Measurements from ENCODE around the gene BBX. TPM values are rescaled to one million over a fixed set of nuclear protein-coding genes. Genes with fewer than 3 reads are reported as not detected.

Gene BBX
- total and polyA plus RNA-seq, 2 of the 13 experiments (the other 11 are each of a cell fraction or from before 2014, with no cell fraction given), result 13.7 to 23.2 TPM

DNA sequence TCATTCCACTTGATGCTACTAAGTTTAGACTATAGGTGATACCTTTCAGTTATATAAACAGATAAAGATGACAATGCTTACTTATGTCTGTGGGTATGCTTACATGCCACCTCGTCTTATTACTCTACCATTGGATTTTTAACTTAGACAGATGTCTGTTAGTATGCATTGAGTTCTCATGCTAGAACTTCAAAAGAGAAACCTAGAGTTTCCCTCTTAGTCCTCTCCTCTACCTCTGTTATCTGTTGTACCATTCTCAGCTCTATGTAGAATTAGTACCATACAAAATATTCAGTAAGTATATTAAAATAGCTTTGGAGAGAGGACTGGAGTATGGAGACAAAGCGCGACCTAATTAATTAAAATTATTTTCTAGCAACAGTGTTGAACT is 111.3 kb downstream of the BBX start (continued):
- TF ChIP-seq ZNF121 (CRISPR knock-in tag; IDR thresholded peaks at IDR 0.05), result no peak
- TF ChIP-seq ZNF235 (CRISPR knock-in tag; IDR thresholded peaks at IDR 0.05; ENCODE audit: borderline replicate concordance), result no peak
- TF ChIP-seq, protein P1, sequence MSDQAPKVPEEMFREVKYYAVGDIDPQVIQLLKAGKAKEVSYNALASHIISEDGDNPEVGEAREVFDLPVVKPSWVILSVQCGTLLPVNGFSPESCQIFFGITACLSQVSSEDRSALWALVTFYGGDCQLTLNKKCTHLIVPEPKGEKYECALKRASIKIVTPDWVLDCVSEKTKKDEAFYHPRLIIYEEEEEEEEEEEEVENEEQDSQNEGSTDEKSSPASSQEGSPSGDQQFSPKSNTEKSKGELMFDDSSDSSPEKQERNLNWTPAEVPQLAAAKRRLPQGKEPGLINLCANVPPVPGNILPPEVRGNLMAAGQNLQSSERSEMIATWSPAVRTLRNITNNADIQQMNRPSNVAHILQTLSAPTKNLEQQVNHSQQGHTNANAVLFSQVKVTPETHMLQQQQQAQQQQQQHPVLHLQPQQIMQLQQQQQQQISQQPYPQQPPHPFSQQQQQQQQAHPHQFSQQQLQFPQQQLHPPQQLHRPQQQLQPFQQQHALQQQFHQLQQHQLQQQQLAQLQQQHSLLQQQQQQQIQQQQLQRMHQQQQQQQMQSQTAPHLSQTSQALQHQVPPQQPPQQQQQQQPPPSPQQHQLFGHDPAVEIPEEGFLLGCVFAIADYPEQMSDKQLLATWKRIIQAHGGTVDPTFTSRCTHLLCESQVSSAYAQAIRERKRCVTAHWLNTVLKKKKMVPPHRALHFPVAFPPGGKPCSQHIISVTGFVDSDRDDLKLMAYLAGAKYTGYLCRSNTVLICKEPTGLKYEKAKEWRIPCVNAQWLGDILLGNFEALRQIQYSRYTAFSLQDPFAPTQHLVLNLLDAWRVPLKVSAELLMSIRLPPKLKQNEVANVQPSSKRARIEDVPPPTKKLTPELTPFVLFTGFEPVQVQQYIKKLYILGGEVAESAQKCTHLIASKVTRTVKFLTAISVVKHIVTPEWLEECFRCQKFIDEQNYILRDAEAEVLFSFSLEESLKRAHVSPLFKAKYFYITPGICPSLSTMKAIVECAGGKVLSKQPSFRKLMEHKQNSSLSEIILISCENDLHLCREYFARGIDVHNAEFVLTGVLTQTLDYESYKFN (CRISPR knock-in tag; conservative IDR thresholded peaks at IDR 0.05), result no peak

DNA sequence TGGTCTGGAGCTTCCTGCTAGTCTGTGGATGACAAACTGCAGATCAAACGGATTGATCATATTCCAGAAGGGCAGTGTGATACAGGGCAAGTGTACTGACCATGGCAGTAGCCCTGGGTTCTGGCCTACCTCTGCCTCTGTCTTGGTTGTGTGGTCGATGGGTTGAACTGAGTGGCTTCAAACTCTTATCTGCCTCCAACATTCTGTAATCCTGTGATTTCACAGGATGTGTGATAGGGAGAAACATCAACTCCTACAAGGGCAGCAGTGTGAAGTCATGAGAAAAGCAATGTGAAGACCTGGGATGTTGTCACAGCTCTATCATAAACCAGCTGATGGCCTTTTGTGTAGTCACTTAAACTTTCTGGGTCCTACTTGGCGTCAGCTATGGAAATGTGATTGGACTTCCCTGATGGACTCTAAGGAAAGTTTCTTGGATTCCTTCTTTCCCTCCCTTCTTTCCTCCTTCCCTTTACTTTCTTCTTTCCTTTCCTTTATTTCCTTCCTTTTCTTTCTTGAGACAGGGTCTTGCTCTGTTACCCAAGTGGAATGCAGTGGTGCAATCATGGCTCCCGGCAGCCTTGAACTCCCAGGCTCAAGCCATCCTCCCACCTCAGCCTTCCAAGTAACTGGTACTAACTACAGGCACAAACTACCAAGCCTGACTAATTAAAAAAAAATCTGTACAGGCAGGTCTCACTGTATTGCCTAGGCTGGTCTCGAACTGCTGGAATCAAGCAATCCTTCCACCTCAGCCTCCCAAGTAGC is 114.8 kb downstream of the BBX start:
- H3K9ac ChIP-seq (ENCODE audit: insufficient read depth, low read depth, low read length), result no peak overlapping the region
- FAIRE-seq, result no peak
- 90% methylated on average over 5 of the region's 5 CpGs for WGBS (ENCODE audit: low lambda C conversion rate)
- H4K20me1 ChIP-seq (ENCODE audit: insufficient read depth, low read length), result peaks cover 3% of the 10 kb centered on the region; the same call in 1 of the 2 replicates
- no peaks in the 10 kb centered on the region for H3K4me1 ChIP-seq (ENCODE audit: insufficient read depth, low read length)
- H3K36me3 ChIP-seq (replicated peaks in 1 of 2; ENCODE audit: control insufficient read depth in 1 of 2, insufficient read depth in 2 of 2, low read length in 2 of 2), result no peaks in the 10 kb centered on the region; a peak in 1 of 5 replicates
- in situ Hi-C loops (cut with HindIII; ENCODE audit: extremely low pct_ligation_motif_present, low pct_unique_long_range_greater_than_20kb) (no loop called here), intact Hi-C loops (cut with micrococcal nuclease; ENCODE audit: unreplicated experiment) (no loop called here)
- H3K4me3 ChIP-seq (replicated peaks in 1 of 3; ENCODE audit: insufficient read depth in 1 of 3, low read depth in 2 of 3, low read length in 3 of 3), result no peak overlapping the region
- H3K27ac ChIP-seq (ENCODE audit: extremely low read length, insufficient read depth, low read length), result no peak overlapping the region
- H3K9me3 ChIP-seq (ENCODE audit: low read length), result no peaks in the 10 kb centered on the region
- H3K4me2 ChIP-seq (ENCODE audit: low read depth, low read length), result no peak overlapping the region
- ATAC-seq, result no peak
- no peak for DNase-seq (ENCODE audit: low spot score)
- H2AFZ ChIP-seq (ENCODE audit: low read length), result no peak overlapping the region
- no peaks in the 10 kb centered on the region for H3K27me3 ChIP-seq (ENCODE audit: control insufficient read depth in 1 of 2, insufficient read depth in 2 of 2, low read length in 2 of 2)
- peaks cover 3% of the 10 kb centered on the region for H3K79me2 ChIP-seq (ENCODE audit: insufficient read depth, low read length)
- CTCF ChIA-PET (ENCODE audit: low intra/inter-chr PET ratio, low total read pairs), result no interaction called here
- BruUV-seq (replicated peaks), result no TSS peak
- POLR2A ChIA-PET, result no interaction called here
- no peak for TF ChIP-seq ZNF746 (CRISPR knock-in tag; IDR thresholded peaks at IDR 0.05)
- TF ChIP-seq, protein P2, sequence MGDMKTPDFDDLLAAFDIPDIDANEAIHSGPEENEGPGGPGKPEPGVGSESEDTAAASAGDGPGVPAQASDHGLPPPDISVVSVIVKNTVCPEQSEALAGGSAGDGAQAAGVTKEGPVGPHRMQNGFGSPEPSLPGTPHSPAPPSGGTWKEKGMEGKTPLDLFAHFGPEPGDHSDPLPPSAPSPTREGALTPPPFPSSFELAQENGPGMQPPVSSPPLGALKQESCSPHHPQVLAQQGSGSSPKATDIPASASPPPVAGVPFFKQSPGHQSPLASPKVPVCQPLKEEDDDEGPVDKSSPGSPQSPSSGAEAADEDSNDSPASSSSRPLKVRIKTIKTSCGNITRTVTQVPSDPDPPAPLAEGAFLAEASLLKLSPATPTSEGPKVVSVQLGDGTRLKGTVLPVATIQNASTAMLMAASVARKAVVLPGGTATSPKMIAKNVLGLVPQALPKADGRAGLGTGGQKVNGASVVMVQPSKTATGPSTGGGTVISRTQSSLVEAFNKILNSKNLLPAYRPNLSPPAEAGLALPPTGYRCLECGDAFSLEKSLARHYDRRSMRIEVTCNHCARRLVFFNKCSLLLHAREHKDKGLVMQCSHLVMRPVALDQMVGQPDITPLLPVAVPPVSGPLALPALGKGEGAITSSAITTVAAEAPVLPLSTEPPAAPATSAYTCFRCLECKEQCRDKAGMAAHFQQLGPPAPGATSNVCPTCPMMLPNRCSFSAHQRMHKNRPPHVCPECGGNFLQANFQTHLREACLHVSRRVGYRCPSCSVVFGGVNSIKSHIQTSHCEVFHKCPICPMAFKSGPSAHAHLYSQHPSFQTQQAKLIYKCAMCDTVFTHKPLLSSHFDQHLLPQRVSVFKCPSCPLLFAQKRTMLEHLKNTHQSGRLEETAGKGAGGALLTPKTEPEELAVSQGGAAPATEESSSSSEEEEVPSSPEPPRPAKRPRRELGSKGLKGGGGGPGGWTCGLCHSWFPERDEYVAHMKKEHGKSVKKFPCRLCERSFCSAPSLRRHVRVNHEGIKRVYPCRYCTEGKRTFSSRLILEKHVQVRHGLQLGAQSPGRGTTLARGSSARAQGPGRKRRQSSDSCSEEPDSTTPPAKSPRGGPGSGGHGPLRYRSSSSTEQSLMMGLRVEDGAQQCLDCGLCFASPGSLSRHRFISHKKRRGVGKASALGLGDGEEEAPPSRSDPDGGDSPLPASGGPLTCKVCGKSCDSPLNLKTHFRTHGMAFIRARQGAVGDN (CRISPR knock-in tag; IDR thresholded peaks at IDR 0.05), result no peak
- TF ChIP-seq CEBPB (IDR thresholded peaks at IDR 0.05; ENCODE audit: borderline replicate concordance, low read depth, low read length), result no peak
- no peak for TF ChIP-seq ZNF615 (CRISPR knock-in tag; IDR thresholded peaks at IDR 0.05; ENCODE audit: borderline replicate concordance)
- no peak for TF ChIP-seq ZC3H4 (CRISPR knock-in tag; IDR thresholded peaks at IDR 0.05; ENCODE audit: borderline replicate concordance)
- TF ChIP-seq ZNF264 (CRISPR knock-in tag; IDR thresholded peaks at IDR 0.05), result no peak
- TF ChIP-seq, protein P3, sequence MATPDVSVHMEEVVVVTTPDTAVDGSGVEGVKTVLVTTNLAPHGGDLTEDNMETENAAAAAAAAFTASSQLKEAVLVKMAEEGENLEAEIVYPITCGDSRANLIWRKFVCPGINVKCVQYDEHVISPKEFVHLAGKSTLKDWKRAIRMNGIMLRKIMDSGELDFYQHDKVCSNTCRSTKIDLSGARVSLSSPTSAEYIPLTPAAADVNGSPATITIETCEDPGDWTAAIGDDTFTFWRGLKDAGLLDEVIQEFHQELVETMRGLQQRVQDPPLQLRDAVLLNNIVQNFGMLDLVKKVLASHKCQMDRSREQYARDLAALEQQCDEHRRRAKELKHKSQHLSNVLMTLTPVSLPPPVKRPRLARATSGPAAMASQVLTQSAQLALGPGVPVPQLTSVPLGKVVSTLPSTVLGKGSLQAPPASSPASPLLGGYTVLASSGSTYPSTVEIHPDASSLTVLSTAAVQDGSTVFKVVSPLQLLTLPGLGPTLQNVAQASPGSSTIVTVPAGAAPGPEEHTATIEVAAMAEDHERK (CRISPR knock-in tag; IDR thresholded peaks at IDR 0.05; ENCODE audit: low read depth), result no peak
